HFF-Myc (cell line): ENCODE results near the gene CLCN7.
A peak's percentile ranks its signal among the peaks of the same experiment; 100 is the strongest.

Experiments used
- DNase-seq: peaks from one replicate; pipeline ENCODE4 v3.0.0-alpha.2; 2011; ENCODE audit warnings: low read depth; ENCODE audit errors: extremely low read depth
- H3K4me3 ChIP-seq: replicated peaks from 2 replicates; pipeline ENCODE4 v1.5.1; 2011; ENCODE audit warnings: low read depth, mild to moderate bottlenecking, control low read depth, low read length
- TF ChIP-seq, protein P1 (sequence below): IDR thresholded peaks from 2 replicates; pipeline ENCODE4 v1.5.1; 2012; ENCODE audit warnings: mild to moderate bottlenecking, low read depth, low read length, control low read depth; ENCODE audit errors: missing control alignments

Gene CLCN7

DNA sequence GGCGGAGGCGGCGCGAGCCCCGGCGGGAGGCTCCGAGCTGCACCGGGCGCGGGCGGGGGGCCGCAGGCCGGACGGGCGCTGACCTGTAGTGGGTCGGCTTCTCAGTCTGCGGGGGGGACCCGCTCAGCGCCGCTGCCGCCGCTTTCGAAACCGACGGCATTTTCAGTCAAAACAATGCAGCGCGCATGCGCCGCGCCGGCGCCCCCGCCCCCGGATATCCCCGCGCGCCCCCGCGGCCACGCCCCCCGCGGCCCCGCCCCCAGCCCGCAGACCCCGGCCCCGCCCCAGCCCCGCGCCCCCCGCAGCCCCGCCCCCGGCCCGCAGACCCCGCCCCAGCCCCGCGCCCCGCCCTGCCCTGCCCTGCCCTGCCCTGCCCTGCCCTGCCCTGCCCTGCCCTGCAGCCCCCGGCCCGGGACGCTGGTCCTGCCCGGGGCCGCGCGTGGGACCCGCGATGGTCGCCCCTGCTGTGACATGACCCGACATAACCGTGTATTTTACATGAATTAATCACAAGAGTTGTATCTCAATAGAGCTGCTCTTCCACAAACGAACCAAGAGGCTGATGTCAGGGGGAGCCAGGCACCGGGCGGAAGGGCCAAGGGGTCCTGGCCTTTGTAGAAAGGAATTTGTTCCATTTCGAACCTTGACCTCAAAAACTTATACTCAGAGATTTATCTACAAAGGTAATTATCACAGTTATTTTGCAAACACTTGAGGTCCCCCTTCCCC, 60.1 kb downstream of the CLCN7 start, which contains the start of gene UNKL:
UNKL (minus strand) TSS at position 173 of the 729 bp plus-strand sequence; CDS start at position 160, 13 bp downstream.
- no peak for DNase-seq
- TF ChIP-seq, protein P1, sequence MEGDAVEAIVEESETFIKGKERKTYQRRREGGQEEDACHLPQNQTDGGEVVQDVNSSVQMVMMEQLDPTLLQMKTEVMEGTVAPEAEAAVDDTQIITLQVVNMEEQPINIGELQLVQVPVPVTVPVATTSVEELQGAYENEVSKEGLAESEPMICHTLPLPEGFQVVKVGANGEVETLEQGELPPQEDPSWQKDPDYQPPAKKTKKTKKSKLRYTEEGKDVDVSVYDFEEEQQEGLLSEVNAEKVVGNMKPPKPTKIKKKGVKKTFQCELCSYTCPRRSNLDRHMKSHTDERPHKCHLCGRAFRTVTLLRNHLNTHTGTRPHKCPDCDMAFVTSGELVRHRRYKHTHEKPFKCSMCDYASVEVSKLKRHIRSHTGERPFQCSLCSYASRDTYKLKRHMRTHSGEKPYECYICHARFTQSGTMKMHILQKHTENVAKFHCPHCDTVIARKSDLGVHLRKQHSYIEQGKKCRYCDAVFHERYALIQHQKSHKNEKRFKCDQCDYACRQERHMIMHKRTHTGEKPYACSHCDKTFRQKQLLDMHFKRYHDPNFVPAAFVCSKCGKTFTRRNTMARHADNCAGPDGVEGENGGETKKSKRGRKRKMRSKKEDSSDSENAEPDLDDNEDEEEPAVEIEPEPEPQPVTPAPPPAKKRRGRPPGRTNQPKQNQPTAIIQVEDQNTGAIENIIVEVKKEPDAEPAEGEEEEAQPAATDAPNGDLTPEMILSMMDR = no peak
- peak within 1 kb of the TSS; percentile 71 for H3K4me3 ChIP-seq

DNA sequence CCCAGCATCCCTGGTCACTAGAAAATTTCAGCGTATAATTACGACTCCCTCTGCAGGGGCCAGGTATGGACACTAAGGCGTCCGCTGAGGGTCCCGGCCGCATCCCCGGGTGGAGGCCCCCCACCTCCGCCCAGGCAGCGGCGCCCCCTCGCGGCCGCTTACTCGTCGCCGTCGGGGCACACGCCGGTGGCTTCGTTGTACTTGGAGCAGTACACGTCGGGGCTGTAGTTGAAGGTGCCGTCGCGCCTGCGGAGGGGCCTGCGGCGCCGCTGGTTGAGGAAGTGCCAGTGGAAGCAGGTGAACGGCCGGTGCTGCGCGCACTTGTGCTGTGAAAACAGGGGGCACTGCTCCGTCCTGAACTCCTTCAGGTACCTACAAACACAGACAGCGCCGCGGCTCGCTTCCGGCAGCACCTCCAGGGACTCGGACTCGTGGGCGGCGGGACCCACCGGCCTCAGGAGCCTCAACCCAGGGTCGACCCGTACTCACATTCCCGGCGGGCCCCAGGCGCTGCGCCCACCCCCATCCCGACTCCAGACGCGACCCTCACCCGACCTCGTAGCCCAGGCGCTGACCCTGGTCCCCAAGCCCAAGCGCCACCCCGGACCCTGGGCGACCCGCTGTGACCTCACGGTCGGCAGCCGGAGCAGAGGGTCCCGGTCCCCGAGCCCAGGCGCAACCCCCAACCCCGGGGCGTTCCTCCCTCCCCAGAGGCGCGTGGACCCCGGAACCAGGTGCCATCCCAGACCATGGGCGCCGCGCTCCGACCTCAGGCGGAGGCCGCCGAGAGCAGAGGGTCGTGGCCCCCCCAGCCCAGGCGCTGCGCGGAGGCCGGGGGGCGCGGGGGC, 60.9 kb downstream of the CLCN7 start:
- no peak for DNase-seq
- TF ChIP-seq, protein P1 = peak; percentile 74
- H3K4me3 ChIP-seq = peak overlapping the region; percentile 71

DNA sequence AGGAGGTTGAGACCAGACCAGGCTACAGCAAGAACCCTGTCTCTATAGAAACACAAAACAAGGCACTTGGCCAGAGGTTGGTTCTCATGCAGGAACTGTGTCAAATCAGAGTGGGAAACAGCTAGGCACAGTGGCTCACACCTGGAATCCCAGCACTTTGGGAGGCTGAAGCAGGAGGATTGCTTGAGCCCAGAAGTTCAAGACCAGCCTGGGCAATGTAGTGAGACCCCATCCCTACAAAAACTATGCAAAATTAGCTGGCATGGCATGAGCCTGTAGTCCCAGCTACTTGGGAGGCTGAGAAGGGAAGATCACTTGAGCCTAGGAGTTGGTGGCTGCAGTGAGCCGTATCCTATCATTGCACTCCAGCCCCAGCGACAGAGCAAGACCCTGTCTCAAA, 62.0 kb downstream of the CLCN7 start:
- TF ChIP-seq, protein P1 = no peak
- no peak for DNase-seq
- no peak overlapping the region for H3K4me3 ChIP-seq

DNA sequence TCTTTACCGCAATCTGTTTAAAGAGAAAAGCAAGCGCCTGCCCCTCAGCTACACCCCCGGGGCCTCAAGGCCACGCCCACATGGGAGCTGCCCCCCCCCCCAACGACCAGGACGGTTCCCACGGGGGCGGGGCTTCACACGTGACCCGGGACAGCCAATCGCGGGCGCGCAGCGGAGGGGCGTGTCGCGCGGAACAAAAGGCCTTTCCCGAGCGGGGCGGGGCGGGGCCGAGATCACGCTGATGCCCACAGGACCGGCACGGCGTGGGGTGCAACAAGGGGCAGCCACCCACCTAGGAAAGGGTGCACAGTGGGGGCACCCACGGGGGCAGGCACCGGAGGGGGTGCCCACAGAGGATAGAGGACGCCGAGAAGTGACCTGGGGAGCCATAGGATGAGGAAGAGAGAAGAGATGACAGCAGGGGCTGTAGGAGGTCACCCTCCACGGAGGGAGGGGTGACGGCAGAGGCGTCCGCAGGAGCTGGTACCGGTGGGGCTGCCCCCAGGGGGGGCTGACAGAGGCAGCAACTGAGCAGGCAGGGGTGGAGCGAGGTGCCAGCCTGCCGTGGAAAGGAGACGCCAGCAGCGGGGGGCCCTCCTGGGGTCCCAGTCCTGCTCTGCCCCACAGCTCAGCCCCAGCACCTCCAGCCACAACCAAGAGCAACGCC, 66.5 kb downstream of the CLCN7 start:
- TF ChIP-seq, protein P1 = no peak
- DNase-seq = peak; percentile 30

DNA sequence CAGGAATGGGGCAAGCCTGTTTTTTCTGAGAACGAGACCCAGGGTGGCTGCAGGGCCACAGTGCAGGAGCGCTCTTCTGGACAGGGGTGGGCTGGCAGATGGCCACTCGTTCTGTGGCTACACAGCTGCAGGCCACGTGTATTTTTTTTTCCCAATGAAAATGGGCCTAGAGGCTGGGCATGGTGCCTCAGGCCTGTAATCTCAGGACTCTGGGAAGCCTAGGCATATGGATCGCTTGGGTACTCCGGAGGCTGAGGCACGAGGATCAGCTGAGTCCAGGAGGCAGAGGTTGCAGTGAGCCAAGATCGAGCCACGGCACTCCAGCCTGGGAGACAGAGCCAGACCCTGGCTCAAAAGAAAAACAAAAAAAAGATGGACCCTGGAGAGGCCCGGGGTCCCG, 67.1 kb downstream of the CLCN7 start:
- peak overlapping the region; percentile 45 for H3K4me3 ChIP-seq
- TF ChIP-seq, protein P1 = no peak
- peak; percentile 33 for DNase-seq

More for the DNA sequence above, 66.5 kb downstream of the CLCN7 start:
- H3K4me3 ChIP-seq = peak overlapping the region; percentile 45

DNA sequence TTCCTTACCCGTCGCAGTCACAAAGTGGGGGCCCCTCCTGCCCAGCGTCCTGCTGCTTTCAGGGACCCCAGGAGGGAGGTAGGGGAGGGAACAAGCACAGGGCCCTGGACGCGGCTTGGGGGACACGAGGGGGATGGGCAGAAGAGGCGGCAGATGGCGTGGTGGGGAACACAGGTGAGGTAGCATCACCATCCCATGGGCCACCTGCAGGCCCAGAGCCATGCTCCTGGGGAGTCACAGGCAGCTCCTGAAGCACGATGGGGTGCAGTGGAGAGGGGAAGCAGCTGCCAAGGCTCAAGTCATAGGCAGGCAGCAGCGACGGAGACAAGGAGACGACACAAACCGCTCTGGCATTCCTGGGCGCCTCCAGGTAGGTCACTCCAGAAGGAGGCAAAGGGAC, 71.1 kb downstream of the CLCN7 start:
- no peak for DNase-seq
- TF ChIP-seq, protein P1 = no peak
- no peak overlapping the region for H3K4me3 ChIP-seq
